Kidney epithelial cell (primary cell): ENCODE data around the gene BANP. TPM values are rescaled to one million over a fixed set of nuclear protein-coding genes. Genes with fewer than 3 reads are reported as not detected.
A peak's percentile ranks its signal among the peaks of the same experiment; 100 is the strongest.

Experiments
- DNase-seq: peaks from one replicate; pipeline ENCODE4 v3.0.0-alpha.2; 2010; ENCODE audit warnings: low read depth
- H3K27me3 ChIP-seq: 2 replicates; pipeline ENCODE4 v1.6.0; 2011; ENCODE audit warnings: low read length; ENCODE audit not compliant: control insufficient read depth, insufficient read depth
- H3K36me3 ChIP-seq: 2 replicates; pipeline ENCODE4 v1.5.1; 2011; ENCODE audit warnings: low read length; ENCODE audit not compliant: control insufficient read depth, insufficient read depth
- H3K4me3 ChIP-seq: 2 replicates; pipeline ENCODE4 v1.5.1; 2011; ENCODE audit warnings: low read depth, mild to moderate bottlenecking, control low read depth, low read length
- total RNA-seq: library from RNA; depleted of rRNA; stranded (reverse); fragments of >200 nt; gene quantifications from 2 replicates; pipeline ENCODE4 v1.2.3, GENCODE V29; 2015
- TF ChIP-seq, protein P1 (sequence below): IDR thresholded peaks from 2 replicates; pipeline ENCODE4 v1.5.1; 2011; ENCODE audit warnings: mild to moderate bottlenecking, moderate library complexity, low read length, control low read depth, inconsistent platforms; ENCODE audit not compliant: insufficient read depth, poor library complexity, severe bottlenecking

BANP gene
- total RNA-seq, 1 donor from 2014 or later = 25.9 TPM

DNA sequence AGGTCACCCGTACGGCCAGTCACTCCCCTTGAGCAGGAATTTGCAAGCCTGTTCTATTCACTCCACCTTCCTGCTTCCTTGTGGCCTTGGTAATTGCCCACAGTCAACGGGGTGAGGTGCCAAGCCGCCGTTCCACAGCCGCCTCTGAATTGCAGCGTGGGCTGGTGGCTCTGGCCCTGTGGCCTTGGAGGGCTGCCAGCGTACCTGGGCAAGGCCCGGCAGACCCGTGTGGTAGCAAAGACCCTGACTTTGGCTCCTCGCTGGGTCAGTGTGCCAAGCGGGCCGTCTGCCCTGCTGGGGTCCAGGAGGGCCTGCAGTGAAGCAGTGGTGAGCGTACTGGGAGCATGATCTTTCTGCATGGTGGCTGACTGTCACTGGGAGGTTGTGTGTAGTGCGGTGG is 3.6 kb downstream of the BANP start:
- DNase-seq = no peak
- TF ChIP-seq, protein P1, sequence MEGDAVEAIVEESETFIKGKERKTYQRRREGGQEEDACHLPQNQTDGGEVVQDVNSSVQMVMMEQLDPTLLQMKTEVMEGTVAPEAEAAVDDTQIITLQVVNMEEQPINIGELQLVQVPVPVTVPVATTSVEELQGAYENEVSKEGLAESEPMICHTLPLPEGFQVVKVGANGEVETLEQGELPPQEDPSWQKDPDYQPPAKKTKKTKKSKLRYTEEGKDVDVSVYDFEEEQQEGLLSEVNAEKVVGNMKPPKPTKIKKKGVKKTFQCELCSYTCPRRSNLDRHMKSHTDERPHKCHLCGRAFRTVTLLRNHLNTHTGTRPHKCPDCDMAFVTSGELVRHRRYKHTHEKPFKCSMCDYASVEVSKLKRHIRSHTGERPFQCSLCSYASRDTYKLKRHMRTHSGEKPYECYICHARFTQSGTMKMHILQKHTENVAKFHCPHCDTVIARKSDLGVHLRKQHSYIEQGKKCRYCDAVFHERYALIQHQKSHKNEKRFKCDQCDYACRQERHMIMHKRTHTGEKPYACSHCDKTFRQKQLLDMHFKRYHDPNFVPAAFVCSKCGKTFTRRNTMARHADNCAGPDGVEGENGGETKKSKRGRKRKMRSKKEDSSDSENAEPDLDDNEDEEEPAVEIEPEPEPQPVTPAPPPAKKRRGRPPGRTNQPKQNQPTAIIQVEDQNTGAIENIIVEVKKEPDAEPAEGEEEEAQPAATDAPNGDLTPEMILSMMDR = no peak
- Histone ChIP-seq H3K36me3 (no peaks in the 10 kb centered on the region), H3K4me3 (no peak overlapping the region), H3K27me3 (no peaks in the 10 kb centered on the region)

DNA sequence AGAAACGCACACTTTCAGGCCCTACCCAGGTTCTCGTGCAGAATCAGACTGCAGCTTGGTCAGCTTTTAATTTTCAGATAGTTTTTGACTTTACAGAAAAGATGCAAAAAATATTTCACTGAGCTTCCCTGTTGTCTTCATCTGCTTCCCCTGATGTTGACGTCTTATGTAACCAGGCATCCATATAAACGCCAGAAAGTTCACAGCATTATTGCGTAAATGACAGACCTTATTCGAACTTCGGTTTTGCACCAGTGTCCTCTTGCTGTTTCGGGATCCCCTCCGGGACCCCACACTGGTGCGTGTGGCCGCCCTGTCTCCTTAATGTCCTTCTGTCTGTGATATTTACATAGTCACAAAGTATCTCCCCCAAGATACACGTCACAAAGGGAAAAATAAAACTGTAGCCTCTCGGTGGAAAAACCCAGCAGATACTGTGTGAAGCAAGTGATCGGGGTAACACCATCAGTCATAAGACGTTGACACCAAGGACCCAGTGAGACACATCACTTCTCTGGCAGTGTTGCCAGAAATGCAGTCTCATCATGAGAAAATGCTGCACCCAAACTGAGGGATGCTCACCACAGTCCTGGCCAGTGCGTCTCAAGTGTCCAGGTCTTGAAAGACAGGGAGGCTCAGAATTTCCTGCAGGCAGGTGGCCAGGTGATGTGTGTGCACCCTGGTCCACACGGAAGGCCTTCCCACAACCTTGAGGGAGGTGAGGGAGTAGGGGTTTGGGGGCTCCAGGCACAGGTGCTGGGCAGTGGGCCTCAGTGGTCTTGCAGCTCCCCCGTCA is 4.3 kb downstream of the BANP start:
- no peaks in the 10 kb centered on the region for H3K27me3 ChIP-seq
- TF ChIP-seq, protein P1 = no peak
- no peak overlapping the region for H3K4me3 ChIP-seq
- DNase-seq = no peak
- no peaks in the 10 kb centered on the region for H3K36me3 ChIP-seq

DNA sequence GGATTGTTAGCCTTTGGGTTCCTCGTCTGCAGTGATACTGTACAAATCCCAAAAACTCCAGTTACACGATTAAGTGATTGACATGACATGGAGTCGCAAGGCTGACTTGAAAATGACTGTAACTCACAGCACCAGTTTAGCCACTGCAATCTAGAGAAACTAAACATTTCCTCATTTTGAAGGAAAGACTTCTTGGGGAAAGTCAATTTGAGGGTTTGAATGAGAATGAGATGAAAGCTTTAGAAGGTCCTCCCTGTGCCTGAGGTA is 4.8 kb downstream of the BANP start:
- no peak overlapping the region for H3K4me3 ChIP-seq
- DNase-seq = no peak

DNA sequence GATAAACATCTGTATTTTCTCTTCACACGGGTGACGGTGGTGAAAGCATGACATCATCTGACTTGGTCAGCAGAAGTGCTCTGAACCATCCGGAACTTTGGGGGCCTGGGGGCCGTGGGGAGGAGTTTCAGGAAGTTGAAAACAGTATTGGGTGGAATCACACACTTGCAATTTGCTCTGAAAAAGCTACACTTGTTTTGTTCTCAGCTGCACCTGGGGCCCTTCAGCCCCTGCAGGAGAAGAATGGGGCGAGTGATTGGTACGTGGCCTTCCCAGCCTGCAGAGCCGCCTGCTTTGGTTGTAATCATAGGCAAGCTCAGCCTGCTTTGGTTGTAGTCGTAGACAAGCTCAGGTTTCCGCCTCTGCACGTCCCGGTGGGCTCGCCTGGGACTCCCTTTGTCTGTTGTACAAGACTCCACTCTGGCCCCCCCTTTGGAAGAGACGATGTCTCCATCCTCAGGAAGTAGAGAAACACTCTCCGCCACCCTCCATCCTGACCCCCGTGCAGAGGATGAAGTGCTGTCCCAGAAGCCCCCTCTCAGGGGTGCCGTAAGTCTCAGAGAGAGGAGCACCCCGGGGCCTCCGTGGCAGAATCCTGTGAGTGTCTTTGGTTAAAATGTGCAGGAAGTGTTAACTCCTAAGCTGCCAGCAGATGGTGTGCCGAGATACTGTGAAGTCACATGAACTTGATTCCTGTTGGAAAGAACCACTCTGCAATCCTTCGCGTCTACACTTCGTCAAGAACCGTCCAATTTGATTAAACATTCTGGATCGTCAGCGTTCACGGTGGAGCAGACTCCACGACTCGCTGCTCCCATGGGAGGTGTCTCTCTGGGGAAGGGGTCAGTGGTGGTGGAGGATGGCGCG is 5.4 kb downstream of the BANP start:
- no peak overlapping the region for H3K4me3 ChIP-seq
- DNase-seq = no peak
- TF ChIP-seq, protein P1 = peak; percentile 42
- no peaks in the 10 kb centered on the region for H3K36me3 ChIP-seq
- H3K27me3 ChIP-seq = no peaks in the 10 kb centered on the region

More for the DNA sequence above, 4.8 kb downstream of the BANP start:
- no peaks in the 10 kb centered on the region for H3K27me3 ChIP-seq
- TF ChIP-seq, protein P1 = no peak
- H3K36me3 ChIP-seq = no peaks in the 10 kb centered on the region

DNA sequence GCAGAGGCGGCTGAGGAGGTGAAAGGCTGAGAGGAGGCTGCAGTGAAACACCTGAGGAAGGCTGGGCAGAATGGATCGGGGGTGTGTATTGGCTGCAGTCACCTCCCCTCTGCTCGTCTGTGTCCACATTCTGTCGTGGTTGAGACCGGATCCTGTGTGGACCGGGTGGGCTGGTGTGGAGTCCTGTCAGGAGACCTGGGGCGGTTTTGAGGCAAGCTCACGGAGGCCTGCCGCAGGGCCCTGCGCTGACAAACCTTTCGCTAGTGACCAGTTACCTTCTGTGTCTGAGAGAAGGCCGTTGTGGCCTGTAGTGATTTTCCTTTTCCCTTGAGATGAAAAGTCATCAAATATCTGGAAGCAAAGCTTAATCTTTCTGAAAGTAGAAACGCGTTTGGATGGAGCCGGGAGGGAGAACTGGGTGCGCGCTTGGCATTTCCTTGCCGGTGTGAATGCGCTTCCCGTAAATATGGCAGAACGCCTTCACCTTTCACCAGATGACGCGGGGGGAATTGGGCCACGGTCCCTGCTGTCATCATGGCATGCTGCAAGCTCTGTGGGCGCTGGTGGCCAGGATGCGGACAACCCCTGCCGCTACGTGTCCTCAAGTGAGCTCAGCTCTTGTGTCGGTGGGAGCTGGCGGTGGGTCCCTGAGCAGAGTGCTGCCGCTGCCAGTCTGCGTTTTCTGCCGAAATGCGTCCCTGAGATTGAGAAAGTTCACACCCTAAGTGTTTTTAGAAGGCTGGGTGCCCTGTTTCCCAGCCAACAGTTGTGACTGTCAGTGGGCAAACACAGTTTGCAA is 6.3 kb downstream of the BANP start:
- H3K36me3 ChIP-seq = no peaks in the 10 kb centered on the region

More for the DNA sequence above, 6.3 kb downstream of the BANP start:
- TF ChIP-seq, protein P1 = no peak
- Histone ChIP-seq H3K27me3 (no peaks in the 10 kb centered on the region), H3K4me3 (no peak overlapping the region)
- DNase-seq = no peak
